Stimulated activated CD4-positive, alpha-beta T cell treated with anti-CD3 and anti-CD28 coated beads, Interleukin-12 subunit alpha, Interleukin-12 subunit beta, amount 100 ng/mL, for 4 hours (primary cell): Measurements from ENCODE around the gene INPP5B.

Experiments used
- DNase-seq: peaks from one replicate; pipeline ENCODE4 v3.0.0-alpha.2; 2020

INPP5B gene

GRCh38 chr1:37828410-37829074 is 118.3 kb downstream of the INPP5B start:
- no peak for DNase-seq

- no peak for DNase-seq
Observed at GRCh38 chr1:37825506-37825905, 121.3 kb downstream of the INPP5B start.

GRCh38 chr1:37824001-37824400 is 122.9 kb downstream of the INPP5B start:
- no peak for DNase-seq

- no peak for DNase-seq
Observed at GRCh38 chr1:37822906-37823815, 123.7 kb downstream of the INPP5B start.

- DNase-seq, result no peak
Observed at GRCh38 chr1:37821481-37821880, 125.4 kb downstream of the INPP5B start.

GRCh38 chr1:37817481-37817880 is 129.4 kb downstream of the INPP5B start:
- no peak for DNase-seq

GRCh38 chr1:37814252-37814651 is 132.6 kb downstream of the INPP5B start:
- DNase-seq, result no peak

GRCh38 chr1:37813529-37814145 is 133.2 kb downstream of the INPP5B start:
- no peak for DNase-seq

- peak; percentile 58 for DNase-seq
Observed at GRCh38 chr1:37811027-37811655, 135.7 kb downstream of the INPP5B start.
